GM06990 (cell line): Measurements from ENCODE around the gene ATP13A4.

Experiments used
- DNase-seq: peaks from one replicate; pipeline ENCODE4 v3.0.0-alpha.2; 2011; ENCODE audit not compliant: insufficient read length; ENCODE audit errors: extremely low read depth
- H3K27me3 ChIP-seq: replicated peaks from 2 replicates; pipeline ENCODE4 v1.6.0; 2011; ENCODE audit warnings: low read length; ENCODE audit not compliant: control insufficient read depth, insufficient read depth
- H3K36me3 ChIP-seq: 2 replicates; pipeline ENCODE4 v1.5.1; 2011; ENCODE audit warnings: low read length; ENCODE audit not compliant: control insufficient read depth, insufficient read depth
- H3K4me3 ChIP-seq: replicated peaks from 2 replicates; pipeline ENCODE4 v1.5.1; 2011; ENCODE audit warnings: low read depth, mild to moderate bottlenecking, control low read depth, low read length
- TF ChIP-seq, protein P1 (sequence below): IDR thresholded peaks from 2 replicates; pipeline ENCODE4 v1.5.1; 2011; ENCODE audit warnings: low read length, control low read depth, mild to moderate bottlenecking, inconsistent platforms; ENCODE audit not compliant: insufficient read depth, poor library complexity, severe bottlenecking

The ATP13A4 gene

DNA sequence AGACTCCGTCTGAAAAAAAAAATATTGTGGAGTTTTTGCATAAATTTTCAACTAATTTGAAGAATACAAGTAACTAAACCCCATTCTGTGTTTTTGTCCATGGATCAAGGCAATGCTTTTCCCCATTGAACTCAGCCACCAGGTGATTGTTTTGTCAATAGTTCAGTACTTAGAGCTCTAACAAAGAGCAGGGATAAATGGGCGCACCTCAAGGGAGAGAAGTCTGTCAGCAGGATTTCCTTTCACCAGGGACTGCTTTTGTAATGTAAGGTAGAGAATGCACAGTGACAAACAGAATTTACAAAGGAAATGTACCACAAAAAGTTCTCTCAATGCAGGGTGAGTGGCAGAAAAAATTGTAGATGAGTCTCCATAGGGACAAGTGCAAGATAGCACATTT is 165.4 kb downstream of the ATP13A4 start:
- no peak for DNase-seq
- TF ChIP-seq, protein P1, sequence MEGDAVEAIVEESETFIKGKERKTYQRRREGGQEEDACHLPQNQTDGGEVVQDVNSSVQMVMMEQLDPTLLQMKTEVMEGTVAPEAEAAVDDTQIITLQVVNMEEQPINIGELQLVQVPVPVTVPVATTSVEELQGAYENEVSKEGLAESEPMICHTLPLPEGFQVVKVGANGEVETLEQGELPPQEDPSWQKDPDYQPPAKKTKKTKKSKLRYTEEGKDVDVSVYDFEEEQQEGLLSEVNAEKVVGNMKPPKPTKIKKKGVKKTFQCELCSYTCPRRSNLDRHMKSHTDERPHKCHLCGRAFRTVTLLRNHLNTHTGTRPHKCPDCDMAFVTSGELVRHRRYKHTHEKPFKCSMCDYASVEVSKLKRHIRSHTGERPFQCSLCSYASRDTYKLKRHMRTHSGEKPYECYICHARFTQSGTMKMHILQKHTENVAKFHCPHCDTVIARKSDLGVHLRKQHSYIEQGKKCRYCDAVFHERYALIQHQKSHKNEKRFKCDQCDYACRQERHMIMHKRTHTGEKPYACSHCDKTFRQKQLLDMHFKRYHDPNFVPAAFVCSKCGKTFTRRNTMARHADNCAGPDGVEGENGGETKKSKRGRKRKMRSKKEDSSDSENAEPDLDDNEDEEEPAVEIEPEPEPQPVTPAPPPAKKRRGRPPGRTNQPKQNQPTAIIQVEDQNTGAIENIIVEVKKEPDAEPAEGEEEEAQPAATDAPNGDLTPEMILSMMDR = no peak
- Histone ChIP-seq H3K36me3 (no peaks in the 10 kb centered on the region), H3K27me3 (no peaks in the 10 kb centered on the region), H3K4me3 (no peak overlapping the region)

DNA sequence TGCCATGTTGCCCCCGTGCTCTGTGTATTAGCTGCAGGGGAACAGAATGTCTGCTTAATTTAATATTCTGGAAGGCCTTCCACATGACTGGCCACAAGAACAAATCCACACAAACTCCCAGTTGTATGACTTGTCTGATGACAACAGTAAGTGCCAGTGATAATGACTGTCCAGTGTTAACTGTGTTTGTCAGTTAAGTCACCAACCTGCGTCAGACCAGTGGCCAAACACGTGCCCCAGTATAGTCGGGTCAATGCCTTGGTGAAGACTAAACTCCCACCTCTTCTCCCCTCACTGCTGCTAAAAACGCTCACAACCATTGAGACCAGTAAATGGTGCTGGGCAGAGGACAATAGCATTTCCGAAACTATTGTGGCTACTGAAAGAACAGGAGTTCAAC is 166.3 kb downstream of the ATP13A4 start:
- Histone ChIP-seq H3K27me3 (no peaks in the 10 kb centered on the region), H3K36me3 (no peaks in the 10 kb centered on the region), H3K4me3 (no peak overlapping the region)
- DNase-seq = no peak
- TF ChIP-seq, protein P1 = no peak

DNA sequence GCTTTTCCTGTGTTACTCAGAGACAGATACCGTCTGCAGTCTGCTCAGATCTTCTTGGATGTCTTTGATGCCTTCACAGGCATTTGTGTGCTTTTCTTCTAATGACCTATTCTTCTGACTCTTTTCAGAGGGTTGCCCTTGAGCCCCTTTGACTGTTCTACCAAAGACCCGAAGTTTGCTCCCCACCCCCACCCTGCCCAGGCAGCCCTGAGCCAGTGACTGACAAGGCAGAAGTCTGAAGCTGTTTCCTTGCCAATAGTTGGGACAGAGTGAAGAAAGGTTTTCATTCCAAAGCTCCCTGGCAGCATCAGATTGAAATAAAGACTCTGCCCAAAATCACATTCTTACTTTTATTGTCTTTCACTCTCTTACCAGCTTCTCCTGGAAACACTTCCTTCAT is 167.1 kb downstream of the ATP13A4 start:
- TF ChIP-seq, protein P1 = no peak
- H3K27me3 ChIP-seq = no peaks in the 10 kb centered on the region; the same call in 1 of the 2 replicates
- no peaks in the 10 kb centered on the region for H3K36me3 ChIP-seq
- no peak for DNase-seq
- no peak overlapping the region for H3K4me3 ChIP-seq

DNA sequence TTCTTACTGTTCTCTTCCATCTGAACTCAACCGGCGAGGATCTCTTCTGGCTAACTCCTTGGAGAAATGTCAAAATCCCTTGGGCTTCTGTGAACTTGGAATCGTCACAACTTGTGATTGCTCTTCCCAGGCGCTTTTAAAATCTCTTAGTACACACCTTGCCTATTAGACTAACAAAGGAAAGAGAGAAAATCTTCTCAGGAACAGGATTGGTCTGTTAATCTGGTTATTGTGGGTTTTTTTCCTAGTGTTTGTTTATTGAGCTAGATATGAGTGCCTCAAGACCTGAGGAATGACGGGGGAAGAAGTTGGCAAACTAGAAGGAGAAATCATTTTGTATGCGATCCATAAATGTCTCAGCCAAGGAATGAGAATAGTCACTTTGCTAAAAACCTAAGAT is 176.0 kb downstream of the ATP13A4 start, which contains the start of gene ATP13A5:
ATP13A5 (minus strand) TSS at position 48 of the 400 bp plus-strand sequence; CDS start at position 20, 28 bp downstream.
- no peaks in the 10 kb centered on the region; the same call in 1 of the 2 replicates for H3K27me3 ChIP-seq
- TF ChIP-seq, protein P1 = no peak
- no peak for DNase-seq
- no peak within 1 kb of the TSS for H3K4me3 ChIP-seq
- H3K36me3 ChIP-seq = no peaks in the 10 kb centered on the region

DNA sequence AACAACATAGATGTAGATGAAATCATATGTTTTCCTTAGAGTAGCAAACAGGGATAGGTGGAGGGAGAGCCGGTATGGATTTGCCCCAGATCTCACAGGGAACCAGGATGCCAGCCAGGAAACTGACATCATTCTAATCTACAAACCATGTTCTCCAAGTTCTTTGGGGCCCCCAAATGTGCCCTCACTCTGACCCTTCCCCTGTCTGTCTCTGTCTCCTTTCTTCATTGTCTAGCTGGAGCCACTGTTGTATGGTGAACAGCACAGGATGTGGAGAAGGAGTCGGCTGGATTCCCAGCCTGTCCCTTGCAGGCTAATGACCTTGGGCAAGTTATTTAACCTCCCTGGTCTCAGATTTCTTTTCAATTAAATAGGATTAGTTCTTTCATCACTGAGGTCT is 177.1 kb downstream of the ATP13A4 start:
- no peak for DNase-seq
- no peaks in the 10 kb centered on the region; the same call in 1 of the 2 replicates for H3K27me3 ChIP-seq
- H3K36me3 ChIP-seq = no peaks in the 10 kb centered on the region
- TF ChIP-seq, protein P1 = no peak
- H3K4me3 ChIP-seq = no peak overlapping the region

DNA sequence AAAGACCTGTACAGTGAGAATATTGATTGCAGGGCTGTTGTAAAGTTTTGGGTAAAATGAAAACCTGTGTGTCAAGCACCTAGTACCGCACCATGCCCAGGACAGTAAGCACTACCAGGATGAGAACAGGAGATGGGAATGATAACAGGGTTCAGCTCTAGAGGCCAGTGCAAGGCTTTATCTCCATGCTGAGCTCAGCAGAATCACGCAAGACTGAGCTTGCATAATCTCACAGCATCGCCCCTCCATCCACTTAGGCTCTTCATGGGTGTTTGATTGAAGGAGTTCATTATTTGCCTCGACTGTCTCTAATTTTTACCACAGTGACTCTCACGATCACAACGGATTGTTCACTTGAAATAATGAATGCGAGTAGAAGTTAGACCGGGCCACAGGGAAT is 179.1 kb downstream of the ATP13A4 start:
- H3K27me3 ChIP-seq = no peaks in the 10 kb centered on the region
- H3K36me3 ChIP-seq = no peaks in the 10 kb centered on the region
- no peak overlapping the region for H3K4me3 ChIP-seq
- TF ChIP-seq, protein P1 = no peak
- no peak for DNase-seq
